Astrocyte (in vitro differentiated cells and primary cell): Measurements from ENCODE around the gene ARID3B. TPM values are rescaled to one million over a fixed set of nuclear protein-coding genes. Genes with fewer than 3 reads are reported as not detected.

Source experiments
- DNase-seq: peaks from one replicate; pipeline ENCODE4 v3.0.0-alpha.2; 2010; ENCODE audit warnings: low read depth
- FAIRE-seq: peaks from 2 replicates; lab custom pipeline; 2011; peaks lifted over from hg19 to GRCh38; lab: Jason Lieb, UNC
- H2AFZ ChIP-seq: 2 replicates; pipeline ENCODE4 v1.6.0; 2012; ENCODE audit warnings: low read depth, low read length, inconsistent platforms
- H3K27ac ChIP-seq: 2 replicates; pipeline ENCODE4 v1.5.1; 2011; ENCODE audit warnings: low read depth, low read length, inconsistent platforms
- H3K27me3 ChIP-seq: 2 replicates; pipeline ENCODE4 v1.6.0; 2011; ENCODE audit warnings: low read length, inconsistent platforms; ENCODE audit not compliant: insufficient read depth
- H3K36me3 ChIP-seq: 2 replicates; pipeline ENCODE4 v1.5.1; 2011; ENCODE audit warnings: low read length, inconsistent platforms; ENCODE audit not compliant: insufficient read depth
- H3K4me1 ChIP-seq: 2 replicates; pipeline ENCODE4 v1.5.1; 2011; ENCODE audit warnings: low read length, inconsistent platforms; ENCODE audit not compliant: insufficient read depth
- H3K4me2 ChIP-seq: 2 replicates; pipeline ENCODE4 v1.6.0; 2012; ENCODE audit warnings: low read length, inconsistent platforms
- H3K4me3 ChIP-seq: 2 replicates; pipeline ENCODE4 v1.5.1; 2011; ENCODE audit warnings: low read depth, mild to moderate bottlenecking, low read length, inconsistent platforms; ENCODE audit not compliant: insufficient read depth
- H3K79me2 ChIP-seq: 2 replicates; pipeline ENCODE4 v1.6.0; 2012; ENCODE audit warnings: mild to moderate bottlenecking, low read length, inconsistent platforms; ENCODE audit not compliant: insufficient read depth
- H3K9ac ChIP-seq: 2 replicates; pipeline ENCODE4 v1.6.0; 2012; ENCODE audit warnings: mild to moderate bottlenecking, low read length, inconsistent platforms
- H3K9me3 ChIP-seq: 2 replicates; pipeline ENCODE4 v1.5.1; 2012; ENCODE audit warnings: low read depth, mild to moderate bottlenecking, low read length, inconsistent platforms; ENCODE audit not compliant: insufficient read depth
- H4K20me1 ChIP-seq: 2 replicates; pipeline ENCODE4 v1.6.0; 2012; ENCODE audit warnings: low read length, inconsistent platforms; ENCODE audit not compliant: insufficient read depth
- H3K27ac Mint-ChIP-seq: one replicate; pipeline ENCODE4 v1.8.0; 2021; ENCODE audit warnings: mild to moderate bottlenecking, mixed read lengths; ENCODE audit not compliant: unreplicated experiment
- H3K27me3 Mint-ChIP-seq: one replicate; pipeline ENCODE4 v1.8.0; 2021; ENCODE audit warnings: low read depth, mixed read lengths; ENCODE audit not compliant: unreplicated experiment
- H3K36me3 Mint-ChIP-seq: one replicate; pipeline ENCODE4 v1.8.0; 2021; ENCODE audit warnings: low read depth, mixed read lengths; ENCODE audit not compliant: unreplicated experiment
- H3K4me1 Mint-ChIP-seq: one replicate; pipeline ENCODE4 v1.8.0; 2021; ENCODE audit warnings: low read depth, mixed read lengths; ENCODE audit not compliant: unreplicated experiment
- H3K4me3 Mint-ChIP-seq: one replicate; pipeline ENCODE4 v1.8.0; 2021; ENCODE audit warnings: mild to moderate bottlenecking, moderate library complexity, mixed read lengths; ENCODE audit not compliant: unreplicated experiment
- H3K9me3 Mint-ChIP-seq: one replicate; pipeline ENCODE4 v1.8.0; 2021; ENCODE audit warnings: mild to moderate bottlenecking, mixed read lengths; ENCODE audit not compliant: unreplicated experiment
- CTCF ChIP-seq: IDR thresholded peaks from 2 replicates; pipeline ENCODE4 v1.5.1; 2011; ENCODE audit warnings: low read depth, mild to moderate bottlenecking, inconsistent platforms, low read length, moderate library complexity; ENCODE audit not compliant: insufficient read depth
- EZH2 ChIP-seq: IDR thresholded peaks from 2 replicates; pipeline ENCODE4 v1.6.1; 2012; ENCODE audit warnings: mild to moderate bottlenecking, low read length, inconsistent platforms; ENCODE audit not compliant: insufficient read depth
- total RNA-seq: library from RNA; stranded (reverse); gene quantifications from 2 replicates; pipeline ENCODE4 v1.2.1, GENCODE V29; 2021

The ARID3B gene
- total RNA-seq, 1 donor from 2014 or later, result 18.5 TPM

GRCh38 chr15:74580538-74581350, 39.7 kb downstream of the ARID3B start:
- Histone ChIP-seq H3K36me3 (peaks cover 2% of the 10 kb centered on the region), H3K27me3 (no peaks in the 10 kb centered on the region), H3K4me3 (no peak overlapping the region), H3K9me3 (no peaks in the 10 kb centered on the region), H3K27ac (no peak overlapping the region), H3K4me2 (no peak overlapping the region), H3K4me1 (no peaks in the 10 kb centered on the region), H4K20me1 (no peaks in the 10 kb centered on the region), H2AFZ (no peak overlapping the region), H3K79me2 (no peaks in the 10 kb centered on the region), H3K9ac (no peak overlapping the region)
- Mint-ChIP-seq H3K4me3 (no peak overlapping the region), H3K9me3 (no peaks in the 10 kb centered on the region), H3K27me3 (peaks cover under 1% of the 10 kb centered on the region), H3K27ac (no peak overlapping the region), H3K36me3 (peaks cover 7% of the 10 kb centered on the region), H3K4me1 (peaks cover 11% of the 10 kb centered on the region)
- DNase-seq, result no peak
- TF ChIP-seq EZH2 (no peak), CTCF (no peak)
- no peak for FAIRE-seq

GRCh38 chr15:74584204-74584603, 43.2 kb downstream of the ARID3B start:
- H3K4me1 Mint-ChIP-seq, result peaks cover 14% of the 10 kb centered on the region
- no peak for FAIRE-seq
- Histone ChIP-seq H3K4me1 (peaks cover 8% of the 10 kb centered on the region), H3K4me3 (no peak overlapping the region), H3K27me3 (no peaks in the 10 kb centered on the region), H3K36me3 (peaks cover 2% of the 10 kb centered on the region), H4K20me1 (no peaks in the 10 kb centered on the region), H3K9me3 (no peaks in the 10 kb centered on the region), H3K27ac (no peak overlapping the region), H2AFZ (no peak overlapping the region), H3K79me2 (no peaks in the 10 kb centered on the region), H3K9ac (no peak overlapping the region), H3K4me2 (no peak overlapping the region)
- no peak overlapping the region for H3K4me3 Mint-ChIP-seq
- peaks cover 3% of the 10 kb centered on the region for H3K27me3 Mint-ChIP-seq
- no peak for TF ChIP-seq CTCF
- H3K36me3 Mint-ChIP-seq, result peaks cover 18% of the 10 kb centered on the region
- H3K9me3 Mint-ChIP-seq, result no peaks in the 10 kb centered on the region
- no peak overlapping the region for H3K27ac Mint-ChIP-seq
- no peak for DNase-seq

GRCh38 chr15:74584779-74585178, 43.8 kb downstream of the ARID3B start:
- no peak for TF ChIP-seq EZH2
- TF ChIP-seq CTCF, result no peak
- peaks cover 14% of the 10 kb centered on the region for H3K4me1 Mint-ChIP-seq
- H3K9me3 Mint-ChIP-seq, result no peaks in the 10 kb centered on the region

More at GRCh38 chr15:74584779-74585178, 43.8 kb downstream of the ARID3B start:
- no peak overlapping the region for H3K4me3 ChIP-seq
- no peak overlapping the region for H3K27ac Mint-ChIP-seq
- no peak overlapping the region for H3K27ac ChIP-seq
- peaks cover 17% of the 10 kb centered on the region for H3K36me3 Mint-ChIP-seq
- H3K4me3 Mint-ChIP-seq, result no peak overlapping the region
- H4K20me1 ChIP-seq, result no peaks in the 10 kb centered on the region
- no peaks in the 10 kb centered on the region for H3K9me3 ChIP-seq
- H3K9ac ChIP-seq, result no peak overlapping the region
- H3K27me3 ChIP-seq, result no peaks in the 10 kb centered on the region
- H3K79me2 ChIP-seq, result no peaks in the 10 kb centered on the region
- no peak overlapping the region for H2AFZ ChIP-seq
- H3K27me3 Mint-ChIP-seq, result peaks cover 3% of the 10 kb centered on the region
- H3K4me2 ChIP-seq, result no peak overlapping the region
- H3K36me3 ChIP-seq, result peaks cover 2% of the 10 kb centered on the region
- FAIRE-seq, result no peak
- DNase-seq, result no peak
- H3K4me1 ChIP-seq, result peaks cover 8% of the 10 kb centered on the region
